Measurements from ENCODE around the gene KRTDAP. TPM values are rescaled to one million over a fixed set of nuclear protein-coding genes. Genes with fewer than 3 reads are reported as not detected.

Gene KRTDAP
- polyA plus RNA-seq, 1 of the 3 experiments (the other 2 are of a cell fraction), result not detected

GRCh38 chr19:35470128-35470527 is 20.1 kb downstream of the KRTDAP start:
- H3K9ac ChIP-seq, result no peak overlapping the region
- ChIA-PET POLR2A (no interaction called here), CTCF (interaction anchor here (1.0 to 4.4 kb wide), 6 partner anchors 25 to 117 kb away, joined by 3 to 47 read pairs (median 7); partner anchors contain the start of gene FFAR3)
- no peaks in the 10 kb centered on the region for H3K4me1 ChIP-seq (ENCODE audit: control insufficient read depth in 1 of 2, insufficient read depth in 2 of 2, low read depth in 1 of 2, low read length in 1 of 2)
- no peak overlapping the region for H3K4me3 ChIP-seq (ENCODE audit: low read depth in 2 of 2, low read length in 1 of 2)
- no peaks in the 10 kb centered on the region for H3K9me2 ChIP-seq
- WGBS (ENCODE audit: low lambda C conversion rate), result 27% methylated on average over 7 of the region's 7 CpGs
- TF ChIP-seq ELF1 (IDR thresholded peaks at IDR 0.05) (no peak), RCOR1 (IDR thresholded peaks at IDR 0.05; ENCODE audit: low read length) (no peak), GATA2 (CRISPR knock-in tag; IDR thresholded peaks at IDR 0.05) (no peak), RXRA (IDR thresholded peaks at IDR 0.05; ENCODE audit: borderline replicate concordance, low read depth) (no peak), NFIC (IDR thresholded peaks at IDR 0.05; ENCODE audit: borderline replicate concordance) (no peak), REST (IDR thresholded peaks at IDR 0.05; ENCODE audit: low read depth, low read length) (no peak), CTCF (IDR thresholded peaks at IDR 0.05) (no peak), JUND (IDR thresholded peaks at IDR 0.05) (no peak), YY1 (IDR thresholded peaks at IDR 0.05; ENCODE audit: low read depth) (no peak), FOSL2 (IDR thresholded peaks at IDR 0.05; ENCODE audit: borderline replicate concordance, low read depth) (no peak), TEAD4 (IDR thresholded peaks at IDR 0.05; ENCODE audit: borderline replicate concordance, insufficient read depth) (no peak), NRF1 (IDR thresholded peaks at IDR 0.05; ENCODE audit: low read depth, low read length) (no peak), USF1 (IDR thresholded peaks at IDR 0.05; ENCODE audit: borderline replicate concordance, low read depth) (no peak), MEF2A (IDR thresholded peaks at IDR 0.05; ENCODE audit: borderline replicate concordance, low read depth) (no peak), MXI1 (IDR thresholded peaks at IDR 0.05; ENCODE audit: low read depth, low read length) (no peak)
- no peaks in the 10 kb centered on the region for H3K9me3 ChIP-seq
- no peaks in the 10 kb centered on the region for H3F3A ChIP-seq (replicated peaks; ENCODE audit: insufficient read depth)
- H3K27me3 ChIP-seq (ENCODE audit: insufficient read depth), result peaks cover 75% of the 10 kb centered on the region
- H3K27ac ChIP-seq (ENCODE audit: low read depth in 2 of 2, low read length in 1 of 2), result no peak overlapping the region
- no peak overlapping the region for H3K4me2 ChIP-seq
- no peaks in the 10 kb centered on the region for H3K36me3 ChIP-seq (replicated peaks in 1 of 2; ENCODE audit: control insufficient read depth in 1 of 2, insufficient read depth in 2 of 2, low read length in 1 of 2)
- H3K79me2 ChIP-seq (ENCODE audit: insufficient read depth), result no peaks in the 10 kb centered on the region
- H2AFZ ChIP-seq (ENCODE audit: low read depth), result no peak overlapping the region
- no peak for DNase-seq
- no peaks in the 10 kb centered on the region for H4K20me1 ChIP-seq (ENCODE audit: insufficient read depth)

Measured in SK-N-SH (cell line).